ENCODE data around the gene COL1A1.

DNA sequence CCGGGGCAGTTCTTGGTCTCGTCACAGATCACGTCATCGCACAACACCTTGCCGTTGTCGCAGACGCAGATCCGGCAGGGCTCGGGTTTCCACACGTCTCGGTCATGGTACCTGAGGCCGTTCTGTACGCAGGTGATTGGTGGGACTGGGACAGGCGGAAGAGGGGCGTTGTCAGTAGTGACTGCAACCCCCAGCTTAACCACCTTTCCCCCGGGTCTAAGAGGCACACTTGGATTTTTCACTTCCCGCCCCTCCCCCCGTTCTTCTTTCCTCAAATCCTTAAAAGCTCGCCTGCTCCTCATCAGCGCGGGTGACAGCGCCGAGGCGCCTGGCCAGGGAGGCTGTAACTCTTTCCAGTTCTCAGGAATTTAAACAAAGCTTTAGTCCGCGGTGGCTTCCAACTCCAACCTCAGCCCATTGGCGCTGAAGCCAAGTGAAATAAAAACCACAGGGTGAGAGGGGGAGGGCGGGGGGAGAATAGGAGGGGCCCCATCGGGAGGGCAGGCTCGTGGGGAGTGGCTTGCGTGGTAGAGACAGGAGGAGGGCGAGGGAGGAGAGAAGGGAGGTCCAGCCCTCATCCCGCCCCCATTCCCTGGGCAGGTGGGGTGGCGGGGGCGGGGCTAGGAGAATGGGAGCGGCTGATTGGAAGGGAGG lies 1.5 kb downstream of the COL1A1 start:
- TF ChIP-seq CTCF (IDR thresholded peaks at IDR 0.05) (no peak), EZH2 (IDR thresholded peaks at IDR 0.05) (no peak)

Measured in neural progenitor cell (in vitro differentiated cells).